K562 (cell line): ENCODE data around the gene SYNE2. TPM values are rescaled to one million over a fixed set of nuclear protein-coding genes. Genes with fewer than 3 reads are reported as not detected.
A peak's percentile ranks its signal among the peaks of the same experiment; 100 is the strongest.

Source experiments
- ATAC-seq: fragments of 200-7000 bp; cut with Tn5 transposase; 3 replicates; pipeline ENCODE4 v1.9.1; 2020; ENCODE audit warnings: moderate library complexity
- BruUV-seq: library from RNA; stranded (reverse); fragments of 400-500 nt; replicated peaks from 2 replicates; lab custom pipeline; 2021; lab: Mats Ljungman, UMichigan
- CTCF ChIA-PET: fragments of 300-600 bp; formaldehyde crosslinking; extraction: SDS; loops from one replicate; lab custom pipeline; 2021; ENCODE audit warnings: low intra/inter-chr PET ratio; lab: Yijun Ruan, JAX
- POLR2A ChIA-PET: fragments of 300-600, 350-650 bp; sonication (Branson Sonifier 250); formaldehyde crosslinking; extraction: SDS; loops from one replicate; lab custom pipeline; 2021; ENCODE audit warnings: antibody characterized with exemption, inconsistent platforms; lab: Yijun Ruan, JAX
- DNase-seq, 4 experiments: peaks; one replicate each; pipeline versions ENCODE4 v3.0.0 to v3.0.0-alpha.2; 2011 to 2018; ENCODE audit warnings: low spot score in 3 of 4, mixed read lengths in 3 of 4; ENCODE audit errors: extremely low read depth in 1 of 4
- FAIRE-seq: peaks from 2 replicates; lab custom pipeline; 2011; peaks lifted over from hg19 to GRCh38; lab: Jason Lieb, UNC
- H2AFZ ChIP-seq: 2 replicates; pipeline ENCODE4 v1.6.0; 2011; ENCODE audit warnings: low read depth, low read length, control low read depth, inconsistent platforms
- H3K27ac ChIP-seq: fragments of 200-600 bp; 3 replicates; pipeline ENCODE4 v1.8.0; 2011; ENCODE audit warnings: low read depth, mild to moderate bottlenecking, control low read depth, inconsistent platforms, low read length, moderate library complexity, mixed read lengths; ENCODE audit errors: extremely low read depth
- H3K27me3 ChIP-seq, 2 experiments: fragments of 300-600 bp in 1 of 2; 2 replicates in 1 of 2; 3 replicates in 1 of 2; pipeline versions ENCODE4 v1.6.0 to v1.8.0; 2011; ENCODE audit warnings: inconsistent platforms in 2 of 2, low read length in 2 of 2, mild to moderate bottlenecking in 1 of 2, mixed read lengths in 1 of 2, moderate library complexity in 1 of 2; ENCODE audit not compliant: control insufficient read depth in 2 of 2, insufficient read depth in 2 of 2
- H3K36me3 ChIP-seq: fragments of 300-600 bp; 3 replicates; pipeline ENCODE4 v1.8.0; 2011; ENCODE audit warnings: mild to moderate bottlenecking, low read length, inconsistent platforms; ENCODE audit not compliant: control insufficient read depth, insufficient read depth
- H3K4me1 ChIP-seq, 2 experiments: fragments of 200-600 bp in 1 of 2; replicated peaks in 1 of 2; 2 replicates in 1 of 2; 3 replicates in 1 of 2; pipeline versions ENCODE4 v1.5.1 to v1.8.0; 2011; ENCODE audit warnings: inconsistent platforms in 2 of 2, low read length in 2 of 2, mild to moderate bottlenecking in 1 of 2, mixed read lengths in 1 of 2, moderate library complexity in 1 of 2; ENCODE audit not compliant: control insufficient read depth in 2 of 2, insufficient read depth in 2 of 2
- H3K4me2 ChIP-seq: 2 replicates; pipeline ENCODE4 v1.6.1; 2011; ENCODE audit warnings: low read length, control low read depth, inconsistent platforms, mixed read lengths; ENCODE audit not compliant: insufficient read depth
- H3K4me3 ChIP-seq: fragments of 200-600 bp; sonication (generic), shearing (Covaris generic); 2 replicates; pipeline ENCODE4 v1.5.1; 2016; ENCODE audit warnings: control low read depth, inconsistent platforms
- H3K79me2 ChIP-seq: fragments of 200-600 bp; 3 replicates; pipeline ENCODE4 v1.8.0; 2011; ENCODE audit warnings: low read length, inconsistent platforms; ENCODE audit not compliant: control insufficient read depth, insufficient read depth
- H3K9ac ChIP-seq, 2 experiments: 2 replicates each; pipeline versions ENCODE4 v1.6.0 to v1.6.1; 2011; ENCODE audit warnings: low read depth in 2 of 2, low read length in 2 of 2, control low read depth in 1 of 2, inconsistent platforms in 1 of 2, mild to moderate bottlenecking in 1 of 2, mixed read lengths in 1 of 2; ENCODE audit not compliant: insufficient read depth in 1 of 2
- H3K9me1 ChIP-seq: one replicate; pipeline ENCODE4 v1.6.0; 2011; ENCODE audit warnings: inconsistent platforms, mild to moderate bottlenecking, low read length, moderate library complexity; ENCODE audit not compliant: control insufficient read depth, insufficient read depth
- H3K9me3 ChIP-seq: replicated peaks from 2 replicates; pipeline ENCODE4 v1.5.1; 2011; ENCODE audit warnings: low read depth, low read length, inconsistent platforms; ENCODE audit not compliant: control insufficient read depth, insufficient read depth
- H4K20me1 ChIP-seq: replicated peaks from 2 replicates; pipeline ENCODE4 v1.6.1; 2011; ENCODE audit warnings: low read length, inconsistent platforms, mixed read lengths; ENCODE audit not compliant: control insufficient read depth, insufficient read depth
- MED1 ChIP-seq: sonication (generic); formaldehyde crosslinking; IDR thresholded peaks from 2 replicates; pipeline ENCODE4 v1.8.1; 2023; ENCODE audit warnings: missing genetic modification reagents, borderline replicate concordance
- NCOA1 ChIP-seq: fragments of 450-650 bp; IDR thresholded peaks from 2 replicates; pipeline ENCODE4 v1.6.1; 2016; ENCODE audit warnings: low read depth
- RNF2 ChIP-seq: sonication (generic); IDR thresholded peaks from 2 replicates; pipeline ENCODE4 v1.6.1; 2016
- TEAD1 ChIP-seq, 2 experiments: fragments of 450-650 bp in 1 of 2; sonication (generic) in 1 of 2; formaldehyde crosslinking; IDR thresholded peaks; 2 replicates each; pipeline versions ENCODE4 v1.4.0 to v1.8.0; 2020 to 2022; ENCODE audit warnings: mild to moderate bottlenecking in 2 of 2, missing genetic modification reagents in 1 of 2
- YBX1 ChIP-seq: fragments of 450-650 bp; IDR thresholded peaks from 2 replicates; pipeline ENCODE4 v1.7.1; 2016; ENCODE audit warnings: mild to moderate bottlenecking
- ZNF584 ChIP-seq: fragments of 200-800 bp; sonication (Bioruptor generic); IDR thresholded peaks from 2 replicates; pipeline ENCODE4 v1.6.1; 2016; ENCODE audit warnings: low read depth, mild to moderate bottlenecking, missing genetic modification characterization, missing compliant biosample characterization
- WGBS: fragments of 100-300 bp; shearing (Covaris generic); methylation state at CpG from one replicate; pipeline ENCODE4 v1.1.6; 2016; ENCODE audit warnings: low coverage, mixed read lengths; ENCODE audit not compliant: insufficient coverage; ENCODE audit errors: missing lambda C conversion rate; 5-methylcytosine and 5-hydroxymethylcytosine counted together
- in situ Hi-C: fragments of 300-500 bp; cut with MboI; formaldehyde crosslinking; loops from 4 replicates; pipeline ENCODE4 v1.15.0; 2018; ENCODE audit warnings: inconsistent platforms, mixed read lengths
- intact Hi-C: fragments of 100-400 bp; cut with micrococcal nuclease; formaldehyde crosslinking; loops from 2 replicates; pipeline ENCODE4 v1.14.2; 2022
- polyA plus RNA-seq, 8 experiments: library from polyadenylated mRNA; depleted of rRNA in 4 of 8; stranded (reverse) in 5 of 8; unstranded in 3 of 8; fragments of >200 nt; fragmentation: Nextera tagmentation in 2 of 8; fragmentation: Illumina TruSeq in 1 of 8; extraction: Ambion mirVana in 2 of 8; extraction: Trizol in 1 of 8; gene quantifications; 2 replicates each; pipeline versions ENCODE4 v1.2.1 to v1.2.3, GENCODE V29; 2011 to 2014; ENCODE audit warnings: inconsistent platforms in 1 of 8, missing spikeins in 1 of 8
- total RNA-seq, 7 experiments: library from RNA; depleted of rRNA in 6 of 7; stranded (reverse); fragments of >200 nt in 6 of 7; fragmentation: Illumina TruSeq in 2 of 7; extraction: Trizol in 2 of 7; gene quantifications; 2 replicates each; pipeline versions ENCODE4 v1.2.1 to v1.2.3, GENCODE V29; 2011 to 2021; ENCODE audit warnings: low replicate concordance in 1 of 7

SYNE2 gene
- total and polyA plus RNA-seq, 9 of the 15 experiments (the other 6 are each of a cell fraction or from before 2014, with no cell fraction given) = 0.06 to 0.53 (median 0.11) TPM

- TF ChIP-seq YBX1 (no peak), NCOA1 (no peak), MED1 (CRISPR knock-in tag) (no peak), ZNF584 (no peak)
Observed at GRCh38 chr14:63852271-63852816, 460 bp upstream of the SYNE2 start (continued).

GRCh38 chr14:63853831-63854293 lies 1.1 kb downstream of the SYNE2 start:
- WGBS = 0% methylated on average over 10 of the region's 18 CpGs
- H2AFZ ChIP-seq = no peak overlapping the region
- H3K9me1 ChIP-seq = no peaks in the 10 kb centered on the region
- no peak overlapping the region for H3K27ac ChIP-seq
- H3K9ac ChIP-seq = no peak overlapping the region
- no peaks in the 10 kb centered on the region for H3K9me3 ChIP-seq
- H3K4me1 ChIP-seq = peaks cover 0 to 13% of the 10 kb centered on the region in 2 experiments; a peak in 2 of 5 replicates
- TF ChIP-seq TEAD1 (CRISPR knock-in tag; IDR thresholded peaks at IDR 0.05) (no peak), RNF2 (0 out of 2 replicates have a peak, but pooled peaks have one; percentile 22)
- H3K27me3 ChIP-seq = peaks cover 8 to 14% of the 10 kb centered on the region in 2 experiments; a peak in 4 of 5 replicates
- no peak for ATAC-seq
- intact Hi-C loops (no loop called here), in situ Hi-C loops (no loop called here)
- H3K36me3 ChIP-seq = no peaks in the 10 kb centered on the region
- H3K4me3 ChIP-seq = no peak overlapping the region
- H3K4me2 ChIP-seq = no peak overlapping the region
- FAIRE-seq = no peak
- POLR2A ChIA-PET = interaction anchor here (0.6 kb wide), 2 partner anchors 407 to 1615 kb away, joined by 3 read pairs; no protein-coding TSS in a partner anchor
- BruUV-seq = no TSS peak
- no peaks in the 10 kb centered on the region for H3K79me2 ChIP-seq
- H4K20me1 ChIP-seq = no peaks in the 10 kb centered on the region
- CTCF ChIA-PET = no interaction called here
- no peak for DNase-seq
